ENCODE data around the gene CFAP97D2.

The CFAP97D2 gene

DNA sequence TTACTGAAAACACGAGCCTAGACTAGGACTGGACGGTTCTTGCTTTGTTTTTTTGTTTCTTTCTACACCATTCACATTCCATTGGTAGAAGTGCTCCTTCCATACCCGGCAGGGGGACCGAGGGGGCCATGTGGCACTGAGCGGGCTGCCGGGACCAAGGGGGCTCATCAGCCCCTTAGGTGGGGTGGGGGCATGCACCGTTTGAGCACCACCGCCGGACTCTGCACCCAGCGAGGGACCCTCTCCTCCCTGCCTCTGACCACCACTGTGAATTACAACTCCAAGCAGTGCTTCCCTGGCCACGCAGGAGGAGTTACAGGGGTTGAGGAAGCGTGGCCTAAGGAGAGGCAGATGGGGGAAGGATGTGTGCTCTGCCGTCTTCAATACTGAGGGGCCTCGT is 15.0 kb upstream of the CFAP97D2 start:
- DNase-seq (ENCODE audit: low read depth): no peak
- TF ChIP-seq, protein P1, sequence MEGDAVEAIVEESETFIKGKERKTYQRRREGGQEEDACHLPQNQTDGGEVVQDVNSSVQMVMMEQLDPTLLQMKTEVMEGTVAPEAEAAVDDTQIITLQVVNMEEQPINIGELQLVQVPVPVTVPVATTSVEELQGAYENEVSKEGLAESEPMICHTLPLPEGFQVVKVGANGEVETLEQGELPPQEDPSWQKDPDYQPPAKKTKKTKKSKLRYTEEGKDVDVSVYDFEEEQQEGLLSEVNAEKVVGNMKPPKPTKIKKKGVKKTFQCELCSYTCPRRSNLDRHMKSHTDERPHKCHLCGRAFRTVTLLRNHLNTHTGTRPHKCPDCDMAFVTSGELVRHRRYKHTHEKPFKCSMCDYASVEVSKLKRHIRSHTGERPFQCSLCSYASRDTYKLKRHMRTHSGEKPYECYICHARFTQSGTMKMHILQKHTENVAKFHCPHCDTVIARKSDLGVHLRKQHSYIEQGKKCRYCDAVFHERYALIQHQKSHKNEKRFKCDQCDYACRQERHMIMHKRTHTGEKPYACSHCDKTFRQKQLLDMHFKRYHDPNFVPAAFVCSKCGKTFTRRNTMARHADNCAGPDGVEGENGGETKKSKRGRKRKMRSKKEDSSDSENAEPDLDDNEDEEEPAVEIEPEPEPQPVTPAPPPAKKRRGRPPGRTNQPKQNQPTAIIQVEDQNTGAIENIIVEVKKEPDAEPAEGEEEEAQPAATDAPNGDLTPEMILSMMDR (conservative IDR thresholded peaks at IDR 0.05; ENCODE audit: low read length): no peak
- H3K4me3 ChIP-seq (ENCODE audit: low read length): no peak overlapping the region

DNA sequence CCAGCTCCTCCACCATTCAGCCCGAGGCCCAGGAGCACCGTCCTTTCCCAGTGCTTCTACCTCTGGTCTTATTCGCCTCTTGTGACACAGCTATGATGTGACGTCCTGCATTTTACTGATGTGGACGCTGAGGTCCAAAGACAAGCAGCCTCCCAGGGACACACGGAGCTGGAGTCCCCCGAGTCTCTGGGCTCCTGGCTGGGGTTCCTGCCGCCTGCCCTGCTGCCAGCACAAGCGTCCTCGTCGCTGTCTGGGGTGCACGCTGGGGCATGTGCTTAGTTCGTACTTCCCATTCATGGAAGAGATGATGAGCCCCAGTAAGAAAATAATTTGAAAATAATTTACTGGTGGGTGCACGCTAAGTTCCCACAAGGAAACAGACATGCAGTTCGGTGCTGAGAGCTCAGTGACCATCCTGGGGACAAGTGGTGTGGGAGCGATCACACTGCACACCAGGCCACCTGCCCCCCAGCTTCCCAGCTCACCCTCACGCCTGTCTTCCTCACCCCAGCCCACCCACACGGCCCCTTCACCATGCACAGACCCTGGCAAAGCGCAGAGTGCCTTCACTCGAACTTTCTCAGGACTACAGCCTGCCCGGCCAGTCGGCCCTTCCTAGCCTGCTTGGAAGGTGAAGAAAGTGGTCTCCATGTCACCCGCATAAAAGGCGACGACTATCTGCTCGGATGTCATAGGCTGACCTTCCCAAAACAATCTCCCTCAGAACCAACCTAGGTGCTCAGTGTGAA is 14.2 kb upstream of the CFAP97D2 start:
- no peak for DNase-seq (ENCODE audit: low read depth)
- TF ChIP-seq, protein P1 (conservative IDR thresholded peaks at IDR 0.05; ENCODE audit: low read length): no peak
- H3K4me3 ChIP-seq (ENCODE audit: low read length): no peak overlapping the region

DNA sequence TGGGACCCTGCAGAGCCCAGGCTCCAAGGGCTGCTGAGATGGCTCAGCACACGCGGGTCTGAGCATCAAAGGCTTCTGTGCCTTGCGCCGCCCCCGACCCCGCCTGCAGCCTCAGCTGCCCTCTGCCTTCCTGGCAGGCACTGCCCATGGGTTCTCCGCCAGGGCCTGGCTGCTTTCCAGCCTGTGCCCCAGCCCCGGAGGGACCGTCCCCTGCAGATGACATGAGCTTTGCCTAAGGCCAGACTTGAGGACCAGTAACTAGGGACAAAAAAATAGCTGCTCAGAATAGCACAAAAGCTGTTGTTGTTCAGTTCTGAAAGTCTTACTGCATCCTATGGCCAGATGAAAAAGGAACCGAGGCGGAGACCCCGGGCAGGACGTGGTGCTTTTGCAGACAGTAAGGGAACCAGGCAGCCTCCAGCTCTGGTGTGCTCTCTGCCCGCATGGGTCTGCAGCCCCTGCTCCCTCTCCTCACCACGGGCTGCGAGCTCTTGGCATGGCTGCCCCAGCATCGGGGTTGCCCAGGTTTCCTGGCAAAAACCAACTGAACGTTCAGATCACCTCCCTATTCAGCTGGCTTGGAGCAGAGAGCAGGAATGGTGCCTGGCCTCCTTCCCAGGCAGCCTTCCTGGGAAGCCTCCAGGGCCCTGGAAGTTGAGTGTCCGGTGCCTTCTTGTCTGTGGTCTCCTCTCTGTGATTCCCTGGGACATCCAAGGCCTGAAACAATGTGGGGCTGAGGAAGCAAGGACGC is 12.5 kb upstream of the CFAP97D2 start:
- TF ChIP-seq, protein P1 (conservative IDR thresholded peaks at IDR 0.05; ENCODE audit: low read length): no peak
- DNase-seq (ENCODE audit: low read depth): peak; percentile 21
- no peak overlapping the region for H3K4me3 ChIP-seq (ENCODE audit: low read length)

DNA sequence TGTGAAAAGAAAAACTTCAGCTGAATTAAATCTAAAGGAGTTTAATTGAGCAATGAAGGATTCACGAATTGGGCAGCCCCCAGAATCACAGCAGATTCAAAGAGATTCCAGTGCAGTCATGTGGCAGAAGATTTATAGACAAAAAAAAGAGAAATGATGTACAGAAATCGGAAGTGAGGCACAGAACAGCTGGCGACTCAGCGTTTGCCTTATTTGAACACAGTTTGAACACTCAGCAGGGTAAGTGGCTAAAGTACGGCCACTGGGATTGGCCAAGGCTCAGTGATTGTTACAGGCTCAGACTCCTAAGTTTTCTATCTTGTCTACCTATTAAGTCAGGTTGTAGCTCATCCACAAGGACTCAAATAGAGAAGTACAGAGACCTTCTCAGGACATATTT is 11.6 kb upstream of the CFAP97D2 start:
- H3K4me3 ChIP-seq (ENCODE audit: low read length): no peak overlapping the region
- TF ChIP-seq, protein P1 (conservative IDR thresholded peaks at IDR 0.05; ENCODE audit: low read length): no peak
- DNase-seq (ENCODE audit: low read depth): peak; percentile 15

DNA sequence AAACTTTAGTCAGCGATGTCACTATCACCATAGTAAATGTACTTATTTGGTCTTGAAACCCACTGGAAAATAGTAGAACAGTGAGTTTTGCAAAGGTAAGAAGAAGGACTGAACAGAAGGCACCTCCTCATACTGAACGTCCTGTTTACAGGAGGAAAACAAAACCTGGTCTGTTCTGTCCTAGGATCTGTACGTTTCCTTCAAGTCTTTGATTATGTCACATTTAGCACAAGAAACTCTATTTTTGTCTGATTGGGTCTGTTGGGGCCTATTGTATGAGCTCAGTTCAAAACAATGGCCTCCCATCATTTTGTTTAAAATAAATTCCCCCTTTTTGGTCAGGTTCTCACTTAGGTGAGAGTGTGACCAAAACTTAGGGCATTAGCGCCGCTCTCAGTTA is 11.2 kb upstream of the CFAP97D2 start:
- DNase-seq (ENCODE audit: low read depth): no peak
- TF ChIP-seq, protein P1 (conservative IDR thresholded peaks at IDR 0.05; ENCODE audit: low read length): no peak
- H3K4me3 ChIP-seq (ENCODE audit: low read length): no peak overlapping the region

DNA sequence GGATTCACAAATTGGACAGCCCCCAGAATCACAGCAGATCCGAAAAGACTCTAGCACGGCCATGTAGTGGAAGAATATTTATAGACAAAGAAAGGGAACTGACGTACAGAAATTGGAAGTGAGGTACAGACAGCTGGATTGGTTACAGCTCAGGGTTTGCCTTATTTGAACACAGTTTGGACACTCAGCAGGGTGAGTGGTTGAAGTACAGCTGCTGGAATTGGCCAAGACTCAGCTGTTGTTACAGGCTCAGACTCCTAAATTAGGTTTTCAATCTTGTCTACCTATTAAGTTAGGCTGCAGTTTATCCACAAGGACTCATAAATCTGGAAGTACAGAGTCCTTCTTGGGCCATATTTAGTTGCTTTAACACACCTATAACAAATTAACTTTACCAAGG is 5.8 kb upstream of the CFAP97D2 start:
- H3K4me3 ChIP-seq (ENCODE audit: low read length): no peak overlapping the region
- TF ChIP-seq, protein P1 (conservative IDR thresholded peaks at IDR 0.05; ENCODE audit: low read length): no peak
- no peak for DNase-seq (ENCODE audit: low read depth)

DNA sequence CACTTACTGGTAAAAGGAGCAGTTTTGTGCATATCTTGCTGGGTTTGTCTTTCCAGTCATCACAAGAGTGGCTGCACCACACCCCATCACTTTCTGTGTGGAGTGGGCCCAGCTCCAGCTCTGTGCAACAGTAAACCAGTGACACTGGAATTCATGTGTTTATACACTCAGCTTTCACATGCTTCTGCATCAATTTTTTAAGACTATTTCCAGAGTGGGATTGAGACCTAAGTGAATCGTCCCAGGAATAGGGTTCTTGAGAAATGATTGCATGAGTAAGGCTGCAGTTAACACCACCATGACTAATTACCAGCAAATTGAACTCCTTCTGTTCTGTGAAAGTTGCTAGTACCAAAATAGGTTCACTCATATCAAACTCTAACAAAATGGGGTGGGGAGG is 5.3 kb upstream of the CFAP97D2 start:
- TF ChIP-seq, protein P1 (conservative IDR thresholded peaks at IDR 0.05; ENCODE audit: low read length): no peak
- DNase-seq (ENCODE audit: low read depth): peak; percentile 8
- H3K4me3 ChIP-seq (ENCODE audit: low read length): no peak overlapping the region

All from AG10803 (cell line).